ENCODE results near the gene ZBTB20. TPM values are rescaled to one million over a fixed set of nuclear protein-coding genes. Genes with fewer than 3 reads are reported as not detected.
A peak's percentile ranks its signal among the peaks of the same experiment; 100 is the strongest.

Gene ZBTB20
- total and polyA plus RNA-seq, 10 of the 15 experiments (the other 5 are each of a cell fraction or from before 2014, with no cell fraction given): 0.20 to 5.5 (median 2.2) TPM

GRCh38 chr3:114809668-114810413 is 337.2 kb downstream of the ZBTB20 start (continued):
- no peak for TF ChIP-seq ZBTB40 (IDR thresholded peaks at IDR 0.05; ENCODE audit: borderline replicate concordance)
- TF ChIP-seq USF2 (IDR thresholded peaks at IDR 0.05; ENCODE audit: borderline replicate concordance, low read depth, low read length): no peak
- TF ChIP-seq IRF3 (IDR thresholded peaks at IDR 0.05): no peak
- TF ChIP-seq POLR2A (IDR thresholded peaks at IDR 0.05; ENCODE audit: low read depth, low read length): no peak
- TF ChIP-seq IKZF2 (IDR thresholded peaks at IDR 0.05): peak in 1 of 2 experiments; percentile 13; a peak in 2 of 4 replicates
- no peak for TF ChIP-seq ATF2 (IDR thresholded peaks at IDR 0.05; ENCODE audit: low read length)
- TF ChIP-seq JUNB (IDR thresholded peaks at IDR 0.05): peak; percentile 45; the same call in 1 of the 2 replicates
- no peak for TF ChIP-seq MTA3 (IDR thresholded peaks at IDR 0.05; ENCODE audit: borderline replicate concordance, low read length)
- TF ChIP-seq RELB (IDR thresholded peaks at IDR 0.05; ENCODE audit: low read depth): peak; percentile 83; the same call in 1 of the 2 replicates
- no peak for TF ChIP-seq CHD4 (IDR thresholded peaks at IDR 0.05)
- no peak for TF ChIP-seq PAX8 (IDR thresholded peaks at IDR 0.05)
- TF ChIP-seq GATAD2B (conservative IDR thresholded peaks at IDR 0.05; ENCODE audit: low read depth): no peak
- TF ChIP-seq SMARCA5 (IDR thresholded peaks at IDR 0.05): peak; percentile 27; the same call in 1 of the 2 replicates
- TF ChIP-seq ASH2L (IDR thresholded peaks at IDR 0.05; ENCODE audit: borderline replicate concordance, low read depth): no peak
- TF ChIP-seq EED (IDR thresholded peaks at IDR 0.05; ENCODE audit: low read depth): no peak
- no peak for TF ChIP-seq USF1 (IDR thresholded peaks at IDR 0.05; ENCODE audit: borderline replicate concordance, extremely low read length, insufficient read depth, low read depth, low read length)
- no peak for TF ChIP-seq KAT2A (conservative IDR thresholded peaks at IDR 0.05; ENCODE audit: control insufficient read depth, low read depth, low read length)
- TF ChIP-seq YY1 (IDR thresholded peaks at IDR 0.05; ENCODE audit: low read depth, low read length): peak; percentile 53; the same call in 1 of the 2 replicates
- TF ChIP-seq NFIC (IDR thresholded peaks at IDR 0.05; ENCODE audit: low read depth, low read length): peak; percentile 73
- peak; percentile 78 for TF ChIP-seq DPF2 (IDR thresholded peaks at IDR 0.05)
- no peak for TF ChIP-seq STAT3 (IDR thresholded peaks at IDR 0.05; ENCODE audit: low read depth, low read length)
